K562 (cell line): ENCODE measurements around the gene LMAN1. TPM values are rescaled to one million over a fixed set of nuclear protein-coding genes. Genes with fewer than 3 reads are reported as not detected.

Experiments used
- ATAC-seq: fragments of 200-7000 bp; cut with Tn5 transposase; 3 replicates; pipeline ENCODE4 v1.9.1; 2020; ENCODE audit warnings: moderate library complexity
- BruUV-seq: library from RNA; stranded (reverse); fragments of 400-500 nt; replicated peaks from 2 replicates; lab custom pipeline; 2021; lab: Mats Ljungman, UMichigan
- CTCF ChIA-PET: fragments of 300-600 bp; formaldehyde crosslinking; extraction: SDS; loops from one replicate; lab custom pipeline; 2021; ENCODE audit warnings: low intra/inter-chr PET ratio; lab: Yijun Ruan, JAX
- POLR2A ChIA-PET: fragments of 300-600, 350-650 bp; sonication (Branson Sonifier 250); formaldehyde crosslinking; extraction: SDS; loops from one replicate; lab custom pipeline; 2021; ENCODE audit warnings: antibody characterized with exemption, inconsistent platforms; lab: Yijun Ruan, JAX
- DNase-seq, 4 experiments: peaks; one replicate each; pipeline versions ENCODE4 v3.0.0 to v3.0.0-alpha.2; 2011 to 2018; ENCODE audit warnings: low spot score in 3 of 4, mixed read lengths in 3 of 4; ENCODE audit errors: extremely low read depth in 1 of 4
- FAIRE-seq: peaks from 2 replicates; lab custom pipeline; 2011; peaks lifted over from hg19 to GRCh38; lab: Jason Lieb, UNC
- H2AFZ ChIP-seq: 2 replicates; pipeline ENCODE4 v1.6.0; 2011; ENCODE audit warnings: low read depth, low read length, control low read depth, inconsistent platforms
- H3K27ac ChIP-seq: fragments of 200-600 bp; 3 replicates; pipeline ENCODE4 v1.8.0; 2011; ENCODE audit warnings: low read depth, mild to moderate bottlenecking, control low read depth, inconsistent platforms, low read length, moderate library complexity, mixed read lengths; ENCODE audit errors: extremely low read depth
- H3K27me3 ChIP-seq, 2 experiments: fragments of 300-600 bp in 1 of 2; 2 replicates in 1 of 2; 3 replicates in 1 of 2; pipeline versions ENCODE4 v1.6.0 to v1.8.0; 2011; ENCODE audit warnings: inconsistent platforms in 2 of 2, low read length in 2 of 2, mild to moderate bottlenecking in 1 of 2, mixed read lengths in 1 of 2, moderate library complexity in 1 of 2; ENCODE audit not compliant: control insufficient read depth in 2 of 2, insufficient read depth in 2 of 2
- H3K36me3 ChIP-seq: fragments of 300-600 bp; 3 replicates; pipeline ENCODE4 v1.8.0; 2011; ENCODE audit warnings: mild to moderate bottlenecking, low read length, inconsistent platforms; ENCODE audit not compliant: control insufficient read depth, insufficient read depth
- H3K4me1 ChIP-seq, 2 experiments: fragments of 200-600 bp in 1 of 2; replicated peaks in 1 of 2; 2 replicates in 1 of 2; 3 replicates in 1 of 2; pipeline versions ENCODE4 v1.5.1 to v1.8.0; 2011; ENCODE audit warnings: inconsistent platforms in 2 of 2, low read length in 2 of 2, mild to moderate bottlenecking in 1 of 2, mixed read lengths in 1 of 2, moderate library complexity in 1 of 2; ENCODE audit not compliant: control insufficient read depth in 2 of 2, insufficient read depth in 2 of 2
- H3K4me2 ChIP-seq: 2 replicates; pipeline ENCODE4 v1.6.1; 2011; ENCODE audit warnings: low read length, control low read depth, inconsistent platforms, mixed read lengths; ENCODE audit not compliant: insufficient read depth
- H3K4me3 ChIP-seq: fragments of 200-600 bp; sonication (generic), shearing (Covaris generic); 2 replicates; pipeline ENCODE4 v1.5.1; 2016; ENCODE audit warnings: control low read depth, inconsistent platforms
- H3K79me2 ChIP-seq: fragments of 200-600 bp; 3 replicates; pipeline ENCODE4 v1.8.0; 2011; ENCODE audit warnings: low read length, inconsistent platforms; ENCODE audit not compliant: control insufficient read depth, insufficient read depth
- H3K9ac ChIP-seq, 2 experiments: 2 replicates each; pipeline versions ENCODE4 v1.6.0 to v1.6.1; 2011; ENCODE audit warnings: low read depth in 2 of 2, low read length in 2 of 2, control low read depth in 1 of 2, inconsistent platforms in 1 of 2, mild to moderate bottlenecking in 1 of 2, mixed read lengths in 1 of 2; ENCODE audit not compliant: insufficient read depth in 1 of 2
- H3K9me1 ChIP-seq: one replicate; pipeline ENCODE4 v1.6.0; 2011; ENCODE audit warnings: inconsistent platforms, mild to moderate bottlenecking, low read length, moderate library complexity; ENCODE audit not compliant: control insufficient read depth, insufficient read depth
- H3K9me3 ChIP-seq: replicated peaks from 2 replicates; pipeline ENCODE4 v1.5.1; 2011; ENCODE audit warnings: low read depth, low read length, inconsistent platforms; ENCODE audit not compliant: control insufficient read depth, insufficient read depth
- H4K20me1 ChIP-seq: replicated peaks from 2 replicates; pipeline ENCODE4 v1.6.1; 2011; ENCODE audit warnings: low read length, inconsistent platforms, mixed read lengths; ENCODE audit not compliant: control insufficient read depth, insufficient read depth
- ELF4 ChIP-seq: fragments of 450-650 bp; formaldehyde crosslinking; IDR thresholded peaks from 2 replicates; pipeline ENCODE4 v1.4.0; 2022; ENCODE audit warnings: missing genetic modification characterization
- EP300 ChIP-seq: IDR thresholded peaks from 2 replicates; pipeline ENCODE4 v1.6.1; 2012; ENCODE audit warnings: low read length, improper control_type of control experiment
- ERF ChIP-seq: fragments of 450-650 bp; formaldehyde crosslinking; IDR thresholded peaks from 2 replicates; pipeline ENCODE4 v1.4.0; 2020; ENCODE audit warnings: mild to moderate bottlenecking, mixed read lengths
- GABPB1 ChIP-seq: sonication (generic); formaldehyde crosslinking; IDR thresholded peaks from 2 replicates; pipeline ENCODE4 v1.8.0; 2022; ENCODE audit warnings: mild to moderate bottlenecking, missing genetic modification reagents
- MYNN ChIP-seq, 2 experiments: sonication (generic); formaldehyde crosslinking in 1 of 2; IDR thresholded peaks; 2 replicates each; pipeline versions ENCODE4 v1.5.0 to v1.6.1; 2016 to 2020; ENCODE audit warnings: antibody characterized with exemption in 1 of 2, missing genetic modification reagents in 1 of 2
- PTRF ChIP-seq: fragments of 450-650 bp; IDR thresholded peaks from 2 replicates; pipeline ENCODE4 v1.6.1; 2016; ENCODE audit warnings: mild to moderate bottlenecking, missing genetic modification characterization, missing compliant biosample characterization
- SP2 ChIP-seq: IDR thresholded peaks from 2 replicates; pipeline ENCODE4 v1.6.1; 2011; ENCODE audit warnings: mild to moderate bottlenecking, low read depth, low read length, moderate library complexity; ENCODE audit not compliant: poor library complexity, severe bottlenecking; ENCODE audit errors: extremely low read depth
- TGIF2 ChIP-seq: sonication (generic); formaldehyde crosslinking; IDR thresholded peaks from 2 replicates; pipeline ENCODE4 v1.8.1; 2022; ENCODE audit warnings: mild to moderate bottlenecking, missing genetic modification reagents, moderate library complexity
- WGBS: fragments of 100-300 bp; shearing (Covaris generic); methylation state at CpG from one replicate; pipeline ENCODE4 v1.1.6; 2016; ENCODE audit warnings: low coverage, mixed read lengths; ENCODE audit not compliant: insufficient coverage; ENCODE audit errors: missing lambda C conversion rate; 5-methylcytosine and 5-hydroxymethylcytosine counted together
- in situ Hi-C: fragments of 300-500 bp; cut with MboI; formaldehyde crosslinking; loops from 4 replicates; pipeline ENCODE4 v1.15.0; 2018; ENCODE audit warnings: inconsistent platforms, mixed read lengths
- intact Hi-C: fragments of 100-400 bp; cut with micrococcal nuclease; formaldehyde crosslinking; loops from 2 replicates; pipeline ENCODE4 v1.14.2; 2022
- polyA plus RNA-seq, 8 experiments: library from polyadenylated mRNA; depleted of rRNA in 4 of 8; stranded (reverse) in 5 of 8; unstranded in 3 of 8; fragments of >200 nt; fragmentation: Nextera tagmentation in 2 of 8; fragmentation: Illumina TruSeq in 1 of 8; extraction: Ambion mirVana in 2 of 8; extraction: Trizol in 1 of 8; gene quantifications; 2 replicates each; pipeline versions ENCODE4 v1.2.1 to v1.2.3, GENCODE V29; 2011 to 2014; ENCODE audit warnings: inconsistent platforms in 1 of 8, missing spikeins in 1 of 8
- total RNA-seq, 7 experiments: library from RNA; depleted of rRNA in 6 of 7; stranded (reverse); fragments of >200 nt in 6 of 7; fragmentation: Illumina TruSeq in 2 of 7; extraction: Trizol in 2 of 7; gene quantifications; 2 replicates each; pipeline versions ENCODE4 v1.2.1 to v1.2.3, GENCODE V29; 2011 to 2021; ENCODE audit warnings: low replicate concordance in 1 of 7
- TF ChIP-seq, protein P1 (sequence below), 2 experiments: fragments of 450-650 bp; IDR thresholded peaks; 2 replicates each; pipeline ENCODE4 v1.6.1; 2016; ENCODE audit warnings: mild to moderate bottlenecking in 2 of 2, borderline replicate concordance in 1 of 2, low read depth in 1 of 2, moderate library complexity in 1 of 2
- TF ChIP-seq, protein P2 (sequence below): fragments of 250-450 bp; sonication (Bioruptor Pico); IDR thresholded peaks from 2 replicates; pipeline ENCODE4 v1.8.0; 2022; ENCODE audit warnings: moderate library complexity, mild to moderate bottlenecking, inconsistent platforms
- TF ChIP-seq, protein P3 (sequence below): fragments of 450-650 bp; IDR thresholded peaks from 2 replicates; pipeline ENCODE4 v1.6.1; 2016; ENCODE audit warnings: low read depth, mild to moderate bottlenecking, moderate library complexity

The LMAN1 gene
- total and polyA plus RNA-seq, 9 of the 15 experiments (the other 6 are each of a cell fraction or from before 2014, with no cell fraction given): 18.8 to 108 (median 71.2) TPM

DNA sequence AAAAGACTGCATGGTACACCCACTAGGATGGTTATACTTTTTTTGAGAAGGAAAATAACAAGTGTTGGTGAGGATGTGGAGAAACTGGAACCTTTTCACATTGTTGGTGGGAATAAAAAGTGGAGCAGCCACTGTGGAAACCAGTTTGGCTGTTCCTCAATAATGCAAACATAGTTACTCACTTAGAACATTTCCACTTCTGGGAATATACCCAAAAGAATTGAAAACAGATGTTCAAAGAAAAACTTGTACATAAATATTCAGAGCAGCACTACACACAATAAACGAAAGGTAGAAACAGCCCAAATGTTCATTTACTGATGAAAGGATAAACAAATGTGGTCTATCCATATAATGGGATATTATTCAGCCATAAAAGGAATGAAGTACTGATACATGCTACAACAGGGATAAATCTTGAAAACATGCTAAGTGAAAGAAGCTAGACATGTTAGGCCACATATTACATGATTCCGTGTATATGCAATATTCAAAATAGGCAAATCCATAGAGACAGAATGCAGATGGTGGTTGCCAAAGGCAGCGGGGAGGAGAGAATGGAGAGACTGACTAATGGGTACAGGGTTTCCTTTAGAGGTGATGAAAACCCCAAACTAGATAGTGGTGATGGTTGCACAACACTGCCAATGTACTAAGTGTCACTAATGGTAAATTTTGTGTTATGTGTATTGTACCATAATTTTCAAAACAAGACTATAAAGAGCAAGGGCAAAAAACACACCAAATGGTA lies 20.9 kb upstream of the LMAN1 start:
- Histone ChIP-seq H4K20me1 (no peaks in the 10 kb centered on the region), H3K4me3 (no peak overlapping the region), H3K9ac (no peak overlapping the region), H2AFZ (no peak overlapping the region), H3K9me3 (no peaks in the 10 kb centered on the region), H3K4me1 (no peaks in the 10 kb centered on the region), H3K27ac (no peak overlapping the region), H3K4me2 (no peak overlapping the region), H3K27me3 (peaks cover 0 to 2% of the 10 kb centered on the region in 2 experiments; a peak in 4 of 5 replicates), H3K9me1 (no peaks in the 10 kb centered on the region), H3K79me2 (no peaks in the 10 kb centered on the region), H3K36me3 (no peaks in the 10 kb centered on the region)
- CTCF ChIA-PET: no interaction called here
- ATAC-seq: no peak
- POLR2A ChIA-PET: no interaction called here
- FAIRE-seq: no peak
- no TSS peak for BruUV-seq
- no peak for DNase-seq
- in situ Hi-C loops (no loop called here), intact Hi-C loops (no loop called here)
- 2% methylated on average over 3 of the region's 3 CpGs for WGBS
- TF ChIP-seq ELF4 (CRISPR knock-in tag) (no peak), TGIF2 (CRISPR knock-in tag) (no peak), PTRF (tag) (no peak), SP2 (no peak), ERF (CRISPR knock-in tag) (no peak), MYNN (IDR thresholded peaks at IDR 0.05) (no peak), MYNN (CRISPR knock-in tag; IDR thresholded peaks at IDR 0.05) (no peak), EP300 (no peak), GABPB1 (CRISPR knock-in tag) (no peak)
- TF ChIP-seq, protein P1, sequence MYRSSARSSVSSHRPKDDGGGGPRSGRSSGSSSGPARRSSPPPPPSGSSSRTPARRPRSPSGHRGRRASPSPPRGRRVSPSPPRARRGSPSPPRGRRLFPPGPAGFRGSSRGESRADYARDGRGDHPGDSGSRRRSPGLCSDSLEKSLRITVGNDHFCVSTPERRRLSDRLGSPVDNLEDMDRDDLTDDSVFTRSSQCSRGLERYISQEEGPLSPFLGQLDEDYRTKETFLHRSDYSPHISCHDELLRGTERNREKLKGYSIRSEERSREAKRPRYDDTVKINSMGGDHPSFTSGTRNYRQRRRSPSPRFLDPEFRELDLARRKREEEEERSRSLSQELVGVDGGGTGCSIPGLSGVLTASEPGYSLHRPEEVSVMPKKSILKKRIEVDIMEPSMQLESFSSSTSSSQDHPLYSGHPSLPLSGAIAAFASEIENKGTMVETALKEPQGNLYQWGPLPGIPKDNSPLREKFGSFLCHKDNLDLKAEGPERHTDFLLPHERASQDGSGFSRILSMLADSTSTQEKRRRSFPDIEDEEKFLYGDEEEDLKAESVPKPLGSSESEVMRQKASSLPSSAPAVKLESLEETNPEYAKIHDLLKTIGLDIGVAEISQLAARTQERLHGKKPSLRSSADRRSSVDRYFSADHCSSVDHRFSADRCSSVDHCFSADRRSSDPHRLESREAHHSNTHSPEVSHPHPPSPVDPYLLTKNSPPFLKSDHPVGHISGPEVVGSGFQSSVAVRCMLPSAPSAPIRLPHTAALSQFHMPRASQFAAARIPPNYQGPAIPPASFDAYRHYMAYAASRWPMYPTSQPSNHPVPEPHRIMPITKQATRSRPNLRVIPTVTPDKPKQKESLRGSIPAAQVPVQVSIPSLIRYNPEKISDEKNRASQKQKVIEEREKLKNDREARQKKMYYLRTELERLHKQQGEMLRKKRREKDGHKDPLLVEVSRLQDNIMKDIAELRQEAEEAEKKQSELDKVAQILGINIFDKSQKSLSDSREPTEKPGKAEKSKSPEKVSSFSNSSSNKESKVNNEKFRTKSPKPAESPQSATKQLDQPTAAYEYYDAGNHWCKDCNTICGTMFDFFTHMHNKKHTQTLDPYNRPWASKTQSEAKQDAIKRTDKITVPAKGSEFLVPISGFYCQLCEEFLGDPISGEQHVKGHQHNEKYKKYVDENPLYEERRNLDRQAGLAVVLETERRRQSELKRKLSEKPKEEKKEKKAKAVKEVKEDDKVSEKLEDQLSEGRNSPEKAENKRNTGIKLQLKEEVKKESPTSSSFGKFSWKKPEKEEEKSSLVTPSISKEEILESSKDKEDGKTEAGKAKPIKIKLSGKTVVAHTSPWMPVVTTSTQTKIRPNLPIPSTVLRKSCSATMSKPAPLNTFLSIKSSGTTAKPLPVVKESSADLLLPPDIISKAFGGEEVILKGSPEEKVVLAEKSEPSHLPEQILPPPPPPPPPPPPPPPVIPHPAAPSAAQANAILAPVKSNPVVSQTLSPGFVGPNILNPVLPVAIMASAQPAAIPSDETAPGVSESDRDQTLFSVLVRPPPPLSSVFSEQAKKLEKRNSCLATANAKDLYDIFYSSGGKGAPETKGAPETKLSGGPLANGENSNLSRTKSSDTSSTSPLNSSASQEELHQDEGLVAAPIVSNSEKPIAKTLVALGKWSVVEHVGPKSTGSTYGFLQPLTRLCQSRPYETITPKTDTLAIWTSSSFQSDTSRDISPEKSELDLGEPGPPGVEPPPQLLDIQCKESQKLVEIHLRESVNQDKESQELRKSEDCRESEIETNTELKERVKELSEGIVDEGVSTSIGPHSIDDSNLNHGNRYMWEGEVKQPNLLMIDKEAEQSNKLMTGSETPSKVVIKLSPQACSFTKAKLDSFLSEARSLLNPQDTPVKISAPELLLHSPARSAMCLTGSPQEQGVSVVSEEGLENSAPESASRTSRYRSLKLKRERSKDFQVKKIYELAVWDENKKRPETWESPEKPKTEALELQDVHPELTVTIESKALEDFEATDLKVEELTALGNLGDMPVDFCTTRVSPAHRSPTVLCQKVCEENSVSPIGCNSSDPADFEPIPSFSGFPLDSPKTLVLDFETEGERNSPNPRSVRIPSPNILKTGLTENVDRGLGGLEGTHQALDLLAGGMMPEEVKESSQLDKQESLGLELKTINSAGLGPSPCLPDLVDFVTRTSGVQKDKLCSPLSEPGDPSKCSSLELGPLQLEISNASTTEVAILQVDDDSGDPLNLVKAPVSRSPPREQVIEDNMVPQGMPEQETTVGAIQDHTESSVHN (IDR thresholded peaks at IDR 0.05; ENCODE audit: borderline replicate concordance in 1 of 2, low read depth in 1 of 2): no peak
- TF ChIP-seq, protein P2, sequence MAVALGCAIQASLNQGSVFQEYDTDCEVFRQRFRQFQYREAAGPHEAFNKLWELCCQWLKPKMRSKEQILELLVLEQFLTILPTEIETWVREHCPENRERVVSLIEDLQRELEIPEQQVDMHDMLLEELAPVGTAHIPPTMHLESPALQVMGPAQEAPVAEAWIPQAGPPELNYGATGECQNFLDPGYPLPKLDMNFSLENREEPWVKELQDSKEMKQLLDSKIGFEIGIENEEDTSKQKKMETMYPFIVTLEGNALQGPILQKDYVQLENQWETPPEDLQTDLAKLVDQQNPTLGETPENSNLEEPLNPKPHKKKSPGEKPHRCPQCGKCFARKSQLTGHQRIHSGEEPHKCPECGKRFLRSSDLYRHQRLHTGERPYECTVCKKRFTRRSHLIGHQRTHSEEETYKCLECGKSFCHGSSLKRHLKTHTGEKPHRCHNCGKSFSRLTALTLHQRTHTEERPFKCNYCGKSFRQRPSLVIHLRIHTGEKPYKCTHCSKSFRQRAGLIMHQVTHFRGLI: no peak
- TF ChIP-seq, protein P3, sequence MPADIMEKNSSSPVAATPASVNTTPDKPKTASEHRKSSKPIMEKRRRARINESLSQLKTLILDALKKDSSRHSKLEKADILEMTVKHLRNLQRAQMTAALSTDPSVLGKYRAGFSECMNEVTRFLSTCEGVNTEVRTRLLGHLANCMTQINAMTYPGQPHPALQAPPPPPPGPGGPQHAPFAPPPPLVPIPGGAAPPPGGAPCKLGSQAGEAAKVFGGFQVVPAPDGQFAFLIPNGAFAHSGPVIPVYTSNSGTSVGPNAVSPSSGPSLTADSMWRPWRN: no peak
